ENCODE results near the gene LRRTM4.

- TF ChIP-seq MAX (IDR thresholded peaks at IDR 0.05) = no peak
- no peak for TF ChIP-seq SMC3 (IDR thresholded peaks at IDR 0.05)
- TF ChIP-seq POLR2A (IDR thresholded peaks at IDR 0.05; ENCODE audit: low read length) = no peak
- TF ChIP-seq CTCF (IDR thresholded peaks at IDR 0.05) = no peak
- no peak for TF ChIP-seq USF2 (IDR thresholded peaks at IDR 0.05)
- no peak for TF ChIP-seq ESRRA (IDR thresholded peaks at IDR 0.05; ENCODE audit: borderline replicate concordance, low read length)
- no peak for TF ChIP-seq KDM1A (IDR thresholded peaks at IDR 0.05; ENCODE audit: low read depth)
- 0 out of 2 replicates have a peak, but pooled peaks have one; percentile 22 for TF ChIP-seq NFE2L2 (conservative IDR thresholded peaks at IDR 0.05; ENCODE audit: low read length)
Measured at GRCh38 chr2:77443076-77443475, 79.1 kb downstream of the LRRTM4 start.
